Inflammatory macrophage treated with lipopolysaccharide for 4 hours (primary cell): ENCODE results near the gene STX3.
A peak's percentile ranks its signal among the peaks of the same experiment; 100 is the strongest.
"Not testable (repeated sequence)": the region's sequence is repeated elsewhere in the genome, so short reads cannot be mapped to it uniquely, and the experiment has no call there.

Source experiments
- DNase-seq: peaks from one replicate; pipeline ENCODE4 v3.0.0-alpha.2; 2020

The STX3 gene

DNA sequence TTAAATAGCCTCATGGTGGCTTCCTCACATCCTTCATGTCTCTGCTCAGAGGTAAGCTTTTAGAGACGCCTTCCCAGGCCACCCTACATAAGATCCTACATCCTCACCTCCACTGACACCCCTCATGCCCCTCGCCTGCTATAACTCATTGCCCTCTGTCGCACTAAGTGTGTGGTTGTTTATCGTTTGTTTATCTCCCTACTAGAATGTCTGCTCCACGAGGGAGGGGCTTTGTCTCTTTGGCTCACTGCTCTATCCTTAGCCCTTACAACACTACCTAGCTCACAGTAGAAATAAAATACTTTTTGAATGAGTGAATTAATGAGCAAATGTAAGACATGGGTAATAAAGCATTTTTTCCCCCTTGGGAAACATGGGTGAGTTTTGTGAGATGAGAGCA, 91.4 kb downstream of the STX3 start:
- DNase-seq = no peak

DNA sequence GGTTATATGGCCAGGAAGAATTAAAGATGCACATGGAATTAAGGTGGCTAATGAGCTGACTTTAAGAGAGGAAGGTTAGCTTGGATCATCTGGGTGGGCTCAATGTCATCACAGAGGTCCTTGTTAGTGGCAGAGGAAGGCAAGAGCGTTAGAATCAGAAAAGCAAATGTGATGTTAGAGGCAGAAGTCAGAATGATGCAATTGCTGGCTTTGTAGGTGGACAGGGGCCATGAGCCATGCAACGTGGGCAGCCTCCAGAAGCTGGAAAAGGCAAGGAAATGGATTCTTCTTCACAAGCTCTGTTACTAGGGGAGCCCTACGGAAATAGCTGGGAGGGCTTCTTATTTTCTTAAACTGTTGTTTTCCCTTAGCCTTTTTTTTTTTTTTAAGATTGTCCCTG, 92.5 kb downstream of the STX3 start:
- peak; percentile 21 for DNase-seq

DNA sequence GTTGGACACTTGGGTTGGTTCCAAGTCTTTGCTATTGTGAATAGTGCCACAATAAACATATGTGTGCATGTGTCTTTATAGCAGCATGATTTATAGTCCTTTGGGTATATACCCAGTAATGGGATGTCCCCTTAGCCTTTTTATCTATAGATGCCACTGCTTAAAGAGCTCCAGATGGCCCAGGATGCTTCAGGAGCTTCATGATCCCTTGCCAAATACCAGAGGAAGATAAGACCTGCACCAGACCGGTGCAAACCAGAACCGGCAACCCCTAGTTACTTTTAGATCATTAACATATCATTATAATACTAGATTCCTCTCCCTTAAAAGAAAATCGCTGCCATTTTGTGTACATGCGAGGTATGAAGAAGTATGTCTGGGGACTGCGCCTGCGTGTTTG, 93.3 kb downstream of the STX3 start:
- DNase-seq = not testable (repeated sequence)

DNA sequence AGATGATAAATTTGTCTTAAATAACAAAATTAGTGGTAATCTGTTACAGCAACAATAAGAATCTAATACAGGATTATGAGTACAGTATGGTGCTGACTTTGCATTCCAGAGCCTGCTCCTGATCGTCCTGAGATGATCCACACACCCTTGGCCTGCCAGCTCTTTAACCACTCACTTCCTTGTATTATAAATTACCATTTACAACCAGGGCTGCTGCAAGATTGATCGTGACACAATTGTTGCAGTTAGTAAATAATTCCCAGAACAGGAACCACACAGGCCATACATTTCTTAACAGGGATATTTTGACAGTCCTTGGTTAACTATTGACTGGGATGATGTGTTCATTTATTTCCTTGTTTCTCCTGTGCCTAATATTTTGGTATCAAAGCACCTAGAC, 94.0 kb downstream of the STX3 start:
- DNase-seq = peak; percentile 79

DNA sequence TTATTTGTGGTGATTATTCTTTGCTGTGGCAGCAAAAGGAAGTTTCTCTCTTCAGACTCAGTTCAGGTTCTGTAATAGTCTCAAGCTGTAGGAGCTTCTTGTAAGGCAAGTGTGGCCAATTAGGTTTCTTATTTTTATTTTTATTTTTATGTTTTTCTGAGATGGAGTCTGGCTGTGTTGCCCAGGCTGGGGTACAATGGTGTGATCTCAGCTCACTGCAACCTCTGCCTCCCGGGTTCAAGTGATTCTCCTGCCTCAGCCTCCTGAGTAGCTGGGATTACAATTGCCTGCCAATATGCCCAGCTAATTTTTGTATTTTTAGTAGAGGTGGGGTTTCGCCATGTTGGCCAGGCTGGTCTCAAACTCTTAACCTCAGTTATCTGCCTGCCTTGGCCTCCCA, 94.4 kb downstream of the STX3 start:
- not testable (repeated sequence) for DNase-seq

DNA sequence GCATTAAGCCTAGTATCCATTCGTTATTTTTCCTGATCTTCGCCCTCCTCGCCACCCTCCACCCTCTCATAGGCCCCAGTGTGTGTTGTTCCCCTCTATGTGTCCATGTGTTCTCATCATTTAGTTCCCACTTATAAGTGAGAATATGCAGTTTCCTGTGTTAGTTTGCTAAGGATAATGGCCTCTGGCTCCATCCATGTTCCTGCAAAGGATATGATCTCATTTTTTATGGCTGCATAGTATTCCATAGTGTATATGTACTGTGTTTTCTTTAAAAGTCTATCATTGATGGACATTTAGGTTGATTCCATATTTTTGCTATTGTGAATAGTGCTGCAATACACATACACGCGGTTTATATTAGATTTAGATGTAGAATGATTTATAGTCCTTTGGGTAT, 96.2 kb downstream of the STX3 start:
- not testable (repeated sequence) for DNase-seq

DNA sequence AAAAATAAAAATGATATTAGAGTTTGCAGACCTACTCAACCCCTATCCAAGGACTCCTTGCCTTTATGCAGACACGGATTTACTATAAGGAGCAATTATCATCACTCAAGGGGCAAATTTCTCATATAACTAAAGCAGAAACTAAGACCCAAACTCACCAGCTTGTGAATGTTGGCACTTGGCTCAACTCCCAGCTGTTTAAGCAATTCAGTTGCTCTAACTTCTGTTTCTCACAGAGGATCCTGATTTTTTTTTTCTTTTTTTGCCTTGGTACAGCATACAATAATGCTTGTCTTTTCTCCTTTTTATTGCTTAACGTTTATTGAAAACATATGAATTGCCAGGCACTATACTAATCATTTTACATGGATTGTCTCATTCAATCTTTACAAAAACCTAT, 99.7 kb downstream of the STX3 start:
- peak; percentile 17 for DNase-seq
